ENCODE data around the gene EFEMP1.

The EFEMP1 gene

DNA sequence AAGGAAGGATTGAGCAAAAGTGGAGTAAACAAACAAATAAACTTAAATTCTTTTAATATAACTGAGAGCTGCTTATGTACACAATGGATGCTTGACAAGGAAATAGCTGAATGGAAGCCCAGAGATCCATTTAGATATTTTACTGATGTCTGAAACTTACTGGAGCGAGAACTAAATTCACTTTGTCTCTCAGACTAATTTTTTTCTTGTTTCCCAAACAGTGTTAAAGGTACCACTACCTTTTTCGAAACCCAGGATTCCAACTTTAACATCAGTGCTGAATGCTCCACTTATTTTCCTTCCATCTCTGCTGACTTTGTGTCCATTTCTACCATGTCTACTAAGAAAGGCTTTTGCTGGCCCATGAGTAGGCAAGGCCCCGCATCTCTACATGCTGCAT is 4.0 kb downstream of the EFEMP1 start:
- Histone ChIP-seq H3K36me3 (replicated peaks in 1 of 2; ENCODE audit: control insufficient read depth in 2 of 2, insufficient read depth in 2 of 2, low read length in 2 of 2) (peaks cover 0 to 5% of the 10 kb centered on the region in 2 donors), H2BK5ac (ENCODE audit: low read length) (no peak overlapping the region), H2BK12ac (ENCODE audit: low read length) (no peak overlapping the region), H2BK15ac (ENCODE audit: low read length) (no peak overlapping the region), H3K27ac (replicated peaks; ENCODE audit: low read length) (no peak overlapping the region), H3K4ac (ENCODE audit: low read length) (no peak overlapping the region), H3K4me3 (ENCODE audit: low read length in 2 of 2) (no peak overlapping the region), H2BK120ac (ENCODE audit: low read depth, low read length) (no peak overlapping the region), H4K8ac (ENCODE audit: low read depth, low read length) (no peak overlapping the region), H2AK5ac (ENCODE audit: low read depth, low read length) (no peak overlapping the region), H3K27me3 (ENCODE audit: control insufficient read depth in 3 of 3, insufficient read depth in 3 of 3, low read depth in 1 of 3, low read length in 3 of 3) (peaks cover 0 to 49% (median 0%) of the 10 kb centered on the region in 3 experiments), H3K9ac (ENCODE audit: low read depth, low read length, poor library complexity) (no peak overlapping the region), H4K91ac (ENCODE audit: low read depth, low read length, poor library complexity) (no peak overlapping the region), H3K4me2 (ENCODE audit: insufficient read depth, low read length, poor library complexity, severe bottlenecking) (no peak overlapping the region), H3K14ac (ENCODE audit: low read length) (no peak overlapping the region), H3K79me1 (ENCODE audit: low read depth, low read length) (no peaks in the 10 kb centered on the region), H3K23ac (ENCODE audit: low read depth, low read length, poor library complexity) (no peak overlapping the region), H3K18ac (ENCODE audit: low read length) (no peak overlapping the region), H3K9me3 (replicated peaks in 1 of 2; ENCODE audit: control insufficient read depth in 2 of 2, insufficient read depth in 1 of 2, low read depth in 1 of 2, low read length in 2 of 2) (no peaks in the 10 kb centered on the region), H3K4me1 (ENCODE audit: control insufficient read depth in 2 of 2, insufficient read depth in 1 of 2, low read depth in 1 of 2, low read length in 2 of 2) (peaks cover 0 to 1% of the 10 kb centered on the region in 2 donors), H2AFZ (ENCODE audit: low read length) (no peak overlapping the region)
- DNase-seq (ENCODE audit: low spot score) = no peak
- WGBS, 2 donors (ENCODE audit: extremely low coverage in 2 of 2, insufficient read length in 2 of 2, insufficient replicate concordance in 1 of 2) = no CpG with 5 or more reads among the region's 3 CpGs

DNA sequence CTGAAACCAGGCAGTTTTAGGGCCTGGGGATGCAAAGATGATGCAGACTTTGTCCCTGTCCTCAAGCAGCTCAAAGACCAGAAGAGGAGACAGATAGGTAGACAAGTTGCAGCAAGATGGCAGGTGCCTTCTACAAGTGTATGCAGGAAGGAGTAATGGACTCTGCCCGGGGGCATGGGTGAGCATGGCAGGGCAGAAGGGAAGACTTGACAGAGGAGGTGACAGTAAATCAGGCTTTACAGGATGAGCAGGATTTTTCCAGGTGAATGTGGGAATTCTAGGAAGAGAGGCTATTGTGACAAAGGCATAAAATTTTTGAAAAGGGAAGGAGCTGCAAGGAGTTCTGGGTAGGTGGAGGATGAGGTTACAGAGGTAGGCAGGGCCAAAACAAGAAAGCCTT is 4.7 kb downstream of the EFEMP1 start:
- peaks cover 0 to 1% of the 10 kb centered on the region in 2 donors for H3K4me1 ChIP-seq (ENCODE audit: control insufficient read depth in 2 of 2, insufficient read depth in 1 of 2, low read depth in 1 of 2, low read length in 2 of 2)
- no peak overlapping the region for H2AK5ac ChIP-seq (ENCODE audit: low read depth, low read length)
- no peaks in the 10 kb centered on the region for H3K79me1 ChIP-seq (ENCODE audit: low read depth, low read length)
- DNase-seq (ENCODE audit: low spot score) = no peak
- no peak overlapping the region for H2BK15ac ChIP-seq (ENCODE audit: low read length)
- no peak overlapping the region for H3K23ac ChIP-seq (ENCODE audit: low read depth, low read length, poor library complexity)
- H3K9me3 ChIP-seq (replicated peaks in 1 of 2; ENCODE audit: control insufficient read depth in 2 of 2, insufficient read depth in 1 of 2, low read depth in 1 of 2, low read length in 2 of 2) = no peaks in the 10 kb centered on the region
- no peak overlapping the region for H4K8ac ChIP-seq (ENCODE audit: low read depth, low read length)
- no peak overlapping the region for H2AFZ ChIP-seq (ENCODE audit: low read length)
- no peak overlapping the region for H2BK120ac ChIP-seq (ENCODE audit: low read depth, low read length)
- H3K4me2 ChIP-seq (ENCODE audit: insufficient read depth, low read length, poor library complexity, severe bottlenecking) = no peak overlapping the region
- no peak overlapping the region for H3K14ac ChIP-seq (ENCODE audit: low read length)
- H3K27me3 ChIP-seq (ENCODE audit: control insufficient read depth in 3 of 3, insufficient read depth in 3 of 3, low read depth in 1 of 3, low read length in 3 of 3) = peaks cover 0 to 42% (median 0%) of the 10 kb centered on the region in 3 experiments
- H3K9ac ChIP-seq (ENCODE audit: low read depth, low read length, poor library complexity) = no peak overlapping the region
- no peak overlapping the region for H3K4me3 ChIP-seq (ENCODE audit: low read length in 2 of 2)
- no peak overlapping the region for H3K4ac ChIP-seq (ENCODE audit: low read length)
- H4K91ac ChIP-seq (ENCODE audit: low read depth, low read length, poor library complexity) = no peak overlapping the region
- H2BK5ac ChIP-seq (ENCODE audit: low read length) = no peak overlapping the region
- H3K18ac ChIP-seq (ENCODE audit: low read length) = no peak overlapping the region
- H3K36me3 ChIP-seq (replicated peaks in 1 of 2; ENCODE audit: control insufficient read depth in 2 of 2, insufficient read depth in 2 of 2, low read length in 2 of 2) = peaks cover 0 to 5% of the 10 kb centered on the region in 2 donors
- WGBS, 2 donors (ENCODE audit: extremely low coverage in 2 of 2, insufficient read length in 2 of 2, insufficient replicate concordance in 1 of 2) = no CpG with 5 or more reads among the region's 1 CpG
- H2BK12ac ChIP-seq (ENCODE audit: low read length) = no peak overlapping the region
- no peak overlapping the region for H3K27ac ChIP-seq (replicated peaks; ENCODE audit: low read length)

DNA sequence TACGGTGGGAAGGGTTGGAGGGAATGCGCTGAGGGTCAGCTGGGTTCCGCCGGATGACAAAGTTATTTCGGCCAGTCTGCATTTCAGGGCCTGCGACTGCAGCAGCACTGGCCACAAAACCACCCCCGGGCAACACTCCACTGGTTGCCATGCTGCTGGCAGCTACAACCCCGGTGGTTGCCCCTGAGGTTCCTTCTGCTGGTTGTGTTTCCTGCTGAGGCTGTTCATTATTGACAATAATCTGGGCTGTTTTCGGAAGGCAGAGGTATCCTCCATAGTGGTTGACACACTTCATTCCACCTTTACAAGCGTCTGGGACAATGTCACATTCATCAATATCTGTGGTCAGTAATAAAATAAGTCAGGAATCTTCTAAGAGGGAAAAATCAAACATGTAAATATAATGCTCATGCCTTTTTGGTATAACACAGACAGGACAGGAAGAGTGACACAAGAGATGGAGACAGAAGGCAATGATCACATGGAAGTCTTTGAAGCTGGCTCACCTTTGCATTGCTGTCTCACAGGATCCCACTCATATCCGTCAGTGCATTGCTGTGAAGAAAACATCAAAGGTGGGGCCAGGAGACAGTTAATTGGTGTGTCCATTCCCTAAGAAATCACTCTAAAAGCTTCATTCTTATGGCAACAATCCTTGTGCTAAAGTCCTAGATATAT is 5.7 kb downstream of the EFEMP1 start:
- Histone ChIP-seq H3K4ac (ENCODE audit: low read length) (no peak overlapping the region), H2AK5ac (ENCODE audit: low read depth, low read length) (no peak overlapping the region), H3K27me3 (ENCODE audit: control insufficient read depth in 3 of 3, insufficient read depth in 3 of 3, low read depth in 1 of 3, low read length in 3 of 3) (peaks cover 0 to 32% (median 0%) of the 10 kb centered on the region in 3 experiments), H3K4me2 (ENCODE audit: insufficient read depth, low read length, poor library complexity, severe bottlenecking) (no peak overlapping the region), H3K18ac (ENCODE audit: low read length) (no peak overlapping the region), H3K14ac (ENCODE audit: low read length) (no peak overlapping the region), H2AFZ (ENCODE audit: low read length) (no peak overlapping the region), H3K9me3 (replicated peaks in 1 of 2; ENCODE audit: control insufficient read depth in 2 of 2, insufficient read depth in 1 of 2, low read depth in 1 of 2, low read length in 2 of 2) (no peaks in the 10 kb centered on the region), H3K4me3 (ENCODE audit: low read length in 2 of 2) (no peak overlapping the region), H3K79me1 (ENCODE audit: low read depth, low read length) (no peaks in the 10 kb centered on the region), H2BK15ac (ENCODE audit: low read length) (no peak overlapping the region), H4K8ac (ENCODE audit: low read depth, low read length) (no peak overlapping the region), H2BK12ac (ENCODE audit: low read length) (no peak overlapping the region), H3K36me3 (replicated peaks in 1 of 2; ENCODE audit: control insufficient read depth in 2 of 2, insufficient read depth in 2 of 2, low read length in 2 of 2) (peaks cover 0 to 7% of the 10 kb centered on the region in 2 donors), H4K91ac (ENCODE audit: low read depth, low read length, poor library complexity) (no peak overlapping the region), H2BK5ac (ENCODE audit: low read length) (no peak overlapping the region), H3K4me1 (ENCODE audit: control insufficient read depth in 2 of 2, insufficient read depth in 1 of 2, low read depth in 1 of 2, low read length in 2 of 2) (peaks cover 0 to 1% of the 10 kb centered on the region in 2 donors), H3K27ac (replicated peaks; ENCODE audit: low read length) (no peak overlapping the region), H3K9ac (ENCODE audit: low read depth, low read length, poor library complexity) (no peak overlapping the region), H2BK120ac (ENCODE audit: low read depth, low read length) (no peak overlapping the region), H3K23ac (ENCODE audit: low read depth, low read length, poor library complexity) (no peak overlapping the region)
- no peak for DNase-seq (ENCODE audit: low spot score)
- WGBS, 2 donors (ENCODE audit: extremely low coverage in 2 of 2, insufficient read length in 2 of 2, insufficient replicate concordance in 1 of 2) = no CpG with 5 or more reads among the region's 11 CpGs

DNA sequence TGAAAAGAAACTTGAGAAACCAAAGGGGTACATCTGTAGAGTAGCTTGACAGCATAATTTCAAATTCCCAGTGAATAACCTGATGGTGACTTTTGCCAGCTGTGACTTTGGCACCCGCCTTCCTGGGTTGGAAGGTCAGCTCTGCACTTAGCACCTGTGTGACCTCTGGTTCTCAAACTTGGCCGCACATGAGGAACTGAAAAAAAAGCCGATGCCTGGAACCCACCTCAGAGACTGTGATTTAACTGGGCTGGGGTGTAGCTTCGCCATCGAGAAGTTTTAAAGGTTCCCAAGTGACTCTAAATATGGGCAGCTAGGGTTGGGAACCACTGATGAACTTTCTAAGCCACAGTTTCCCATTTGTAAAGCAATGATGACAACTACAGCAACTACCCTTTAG is 6.5 kb downstream of the EFEMP1 start:
- H3K4me2 ChIP-seq (ENCODE audit: insufficient read depth, low read length, poor library complexity, severe bottlenecking) = no peak overlapping the region

More for the DNA sequence above, 6.5 kb downstream of the EFEMP1 start:
- Histone ChIP-seq H4K8ac (ENCODE audit: low read depth, low read length) (no peak overlapping the region), H2BK15ac (ENCODE audit: low read length) (no peak overlapping the region), H2BK5ac (ENCODE audit: low read length) (no peak overlapping the region), H3K4ac (ENCODE audit: low read length) (no peak overlapping the region), H3K27me3 (ENCODE audit: control insufficient read depth in 3 of 3, insufficient read depth in 3 of 3, low read depth in 1 of 3, low read length in 3 of 3) (peaks cover 0 to 25% (median 0%) of the 10 kb centered on the region in 3 experiments), H3K9ac (ENCODE audit: low read depth, low read length, poor library complexity) (no peak overlapping the region), H3K14ac (ENCODE audit: low read length) (no peak overlapping the region), H2BK12ac (ENCODE audit: low read length) (no peak overlapping the region), H3K23ac (ENCODE audit: low read depth, low read length, poor library complexity) (no peak overlapping the region), H3K36me3 (replicated peaks in 1 of 2; ENCODE audit: control insufficient read depth in 2 of 2, insufficient read depth in 2 of 2, low read length in 2 of 2) (peaks cover 0 to 7% of the 10 kb centered on the region in 2 donors), H3K4me1 (ENCODE audit: control insufficient read depth in 2 of 2, insufficient read depth in 1 of 2, low read depth in 1 of 2, low read length in 2 of 2) (peaks cover 0 to 1% of the 10 kb centered on the region in 2 donors), H2AK5ac (ENCODE audit: low read depth, low read length) (no peak overlapping the region), H3K27ac (replicated peaks; ENCODE audit: low read length) (no peak overlapping the region), H3K9me3 (replicated peaks in 1 of 2; ENCODE audit: control insufficient read depth in 2 of 2, insufficient read depth in 1 of 2, low read depth in 1 of 2, low read length in 2 of 2) (no peaks in the 10 kb centered on the region), H3K79me1 (ENCODE audit: low read depth, low read length) (no peaks in the 10 kb centered on the region), H3K4me3 (ENCODE audit: low read length in 2 of 2) (no peak overlapping the region), H3K18ac (ENCODE audit: low read length) (no peak overlapping the region), H4K91ac (ENCODE audit: low read depth, low read length, poor library complexity) (no peak overlapping the region), H2AFZ (ENCODE audit: low read length) (no peak overlapping the region), H2BK120ac (ENCODE audit: low read depth, low read length) (no peak overlapping the region)
- no CpG with 5 or more reads among the region's 5 CpGs for WGBS, 2 donors (ENCODE audit: extremely low coverage in 2 of 2, insufficient read length in 2 of 2, insufficient replicate concordance in 1 of 2)
- no peak for DNase-seq (ENCODE audit: low spot score)

All from neuronal stem cell (in vitro differentiated cells).